ENCODE measurements around the gene TTC9C. TPM values are rescaled to one million over a fixed set of nuclear protein-coding genes. Genes with fewer than 3 reads are reported as not detected.
"Not testable (repeated sequence)": the region's sequence is repeated elsewhere in the genome, so short reads cannot be mapped to it uniquely, and the experiment has no call there.

TTC9C gene
- total RNA-seq, 6 experiments from 2014 or later, result 8.5 to 13.3 (median 10.6) TPM

DNA sequence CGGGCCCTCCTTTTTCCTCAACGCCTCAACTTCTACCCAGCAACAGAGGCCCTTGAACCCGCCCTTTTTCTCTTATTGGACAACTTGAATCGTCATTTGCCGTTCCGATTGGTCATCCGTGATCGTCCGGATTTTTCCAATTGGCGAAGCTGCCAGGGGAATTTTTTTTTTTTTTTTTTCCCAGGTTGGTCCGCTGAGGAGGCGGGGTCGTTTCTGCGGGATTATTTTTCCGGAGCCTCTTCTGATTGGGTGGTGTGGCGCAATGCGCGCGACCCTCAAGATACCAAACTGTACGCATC lies 465 bp upstream of the TTC9C start:
- peak; percentile 71 to 88 (median 80) for DNase-seq
- H3K4me1 ChIP-seq, result peaks cover 0 to 31% (median 14%) of the 10 kb centered on the region in 4 donors
- no peak for TF ChIP-seq POLR2A (IDR thresholded peaks at IDR 0.05)
- TF ChIP-seq, protein P1, sequence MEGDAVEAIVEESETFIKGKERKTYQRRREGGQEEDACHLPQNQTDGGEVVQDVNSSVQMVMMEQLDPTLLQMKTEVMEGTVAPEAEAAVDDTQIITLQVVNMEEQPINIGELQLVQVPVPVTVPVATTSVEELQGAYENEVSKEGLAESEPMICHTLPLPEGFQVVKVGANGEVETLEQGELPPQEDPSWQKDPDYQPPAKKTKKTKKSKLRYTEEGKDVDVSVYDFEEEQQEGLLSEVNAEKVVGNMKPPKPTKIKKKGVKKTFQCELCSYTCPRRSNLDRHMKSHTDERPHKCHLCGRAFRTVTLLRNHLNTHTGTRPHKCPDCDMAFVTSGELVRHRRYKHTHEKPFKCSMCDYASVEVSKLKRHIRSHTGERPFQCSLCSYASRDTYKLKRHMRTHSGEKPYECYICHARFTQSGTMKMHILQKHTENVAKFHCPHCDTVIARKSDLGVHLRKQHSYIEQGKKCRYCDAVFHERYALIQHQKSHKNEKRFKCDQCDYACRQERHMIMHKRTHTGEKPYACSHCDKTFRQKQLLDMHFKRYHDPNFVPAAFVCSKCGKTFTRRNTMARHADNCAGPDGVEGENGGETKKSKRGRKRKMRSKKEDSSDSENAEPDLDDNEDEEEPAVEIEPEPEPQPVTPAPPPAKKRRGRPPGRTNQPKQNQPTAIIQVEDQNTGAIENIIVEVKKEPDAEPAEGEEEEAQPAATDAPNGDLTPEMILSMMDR (IDR thresholded peaks at IDR 0.05), result no peak
- no peaks in the 10 kb centered on the region for H3K27me3 ChIP-seq
- ATAC-seq, result peak; percentile 74 to 82 (median 77)
- intact Hi-C loops (cut with DNase I), result no loop called here
- H3K9me3 ChIP-seq, result no peaks in the 10 kb centered on the region
- peak overlapping the region; percentile 79 to 90 (median 88) for H3K27ac ChIP-seq
- H3K36me3 ChIP-seq, result peaks cover 2 to 22% (median 7%) of the 10 kb centered on the region in 4 donors
- H3K4me3 ChIP-seq, result peak overlapping the region; percentile 83 to 93 (median 84)
- 1% methylated on average over 20 of the region's 20 CpGs for WGBS (ENCODE audit: insufficient coverage, low coverage, low lambda C conversion rate, missing lambda C conversion rate)

DNA sequence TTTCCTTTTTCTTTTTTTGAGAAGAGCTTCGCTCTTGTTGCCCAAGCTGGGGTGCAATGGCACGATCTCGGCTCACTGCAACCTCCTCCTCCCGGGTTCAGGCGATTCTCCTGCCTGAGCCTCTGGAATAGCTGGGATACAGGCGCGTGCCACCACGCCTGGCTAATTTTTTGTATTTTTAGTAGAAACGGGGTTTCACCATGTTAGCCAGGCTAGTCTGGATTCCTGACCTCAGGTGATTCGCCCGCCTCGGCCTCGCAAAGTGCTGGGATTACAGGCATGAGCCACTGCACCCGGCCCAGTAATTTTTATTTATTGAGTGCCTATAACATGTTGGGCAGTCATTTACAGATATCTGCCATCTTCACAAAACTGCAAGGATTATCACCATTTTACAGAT lies 1.8 kb downstream of the TTC9C start:
- H3K27ac ChIP-seq; ATAC-seq; H3K9me3 ChIP-seq; H3K27me3 ChIP-seq; H3K4me3 ChIP-seq; DNase-seq; intact Hi-C loops (cut with DNase I): not testable (repeated sequence)
- WGBS (ENCODE audit: insufficient coverage, low coverage, low lambda C conversion rate, missing lambda C conversion rate), result 88% methylated on average over 8 of the region's 14 CpGs
- peaks cover 0 to 20% (median 10%) of the 10 kb centered on the region in 4 donors for H3K4me1 ChIP-seq
- H3K36me3 ChIP-seq, result peaks cover 0 to 30% (median 7%) of the 10 kb centered on the region in 4 donors

DNA sequence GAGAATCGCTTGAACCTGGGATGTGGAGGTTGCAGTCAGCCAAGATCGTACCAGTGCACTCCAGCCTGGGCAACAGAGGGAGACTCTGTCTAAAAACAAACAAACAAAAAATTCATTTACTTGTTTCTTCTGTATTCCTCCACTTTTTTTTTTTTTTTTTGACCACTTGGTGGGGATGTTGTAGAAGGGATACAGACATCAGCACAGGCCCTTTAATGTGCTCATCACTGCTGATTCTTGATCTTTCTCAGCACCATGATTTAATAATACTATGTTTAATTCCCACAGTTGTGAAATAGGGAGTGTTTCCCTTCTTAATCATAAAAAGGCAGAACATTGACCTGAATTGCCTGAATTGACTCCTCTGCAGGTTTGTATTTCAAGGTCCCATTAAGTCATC lies 4.5 kb downstream of the TTC9C start:
- H3K36me3 ChIP-seq, result peaks cover 0 to 51% (median 15%) of the 10 kb centered on the region in 4 donors
- WGBS (ENCODE audit: insufficient coverage, low coverage, low lambda C conversion rate, missing lambda C conversion rate), result 65% methylated on average over 2 of the region's 2 CpGs
- no peak overlapping the region for H3K27ac ChIP-seq
- ATAC-seq (no peak), DNase-seq (no peak)
- H3K4me3 ChIP-seq, result no peak overlapping the region
- peaks cover 0 to 17% (median 9%) of the 10 kb centered on the region in 4 donors for H3K4me1 ChIP-seq
- H3K27me3 ChIP-seq, result no peaks in the 10 kb centered on the region
- intact Hi-C loops (cut with DNase I), result no loop called here
- H3K9me3 ChIP-seq, result no peaks in the 10 kb centered on the region
- TF ChIP-seq POLR2A (IDR thresholded peaks at IDR 0.05), result no peak
- TF ChIP-seq, protein P1 (IDR thresholded peaks at IDR 0.05), result peak in 2 of 4 donors; percentile 14 to 17

DNA sequence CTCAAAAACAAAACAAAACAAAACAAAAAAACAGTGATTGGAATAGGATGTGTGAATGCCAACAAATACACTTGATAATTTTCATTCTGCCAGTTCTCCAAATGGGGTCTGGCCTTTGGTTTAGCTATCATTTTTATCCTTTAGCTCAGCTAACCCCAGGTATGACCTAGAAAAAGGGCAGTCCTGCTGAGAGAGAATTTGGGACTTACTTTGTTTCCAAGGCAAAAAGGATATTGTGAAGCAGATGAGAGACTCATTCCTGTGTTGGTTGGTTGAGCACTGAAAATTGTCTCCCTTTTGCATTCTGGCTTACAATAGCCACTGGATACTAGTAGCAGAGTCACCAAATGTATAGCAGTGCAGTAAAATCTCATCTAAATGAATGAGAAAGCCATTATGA lies 8.9 kb downstream of the TTC9C start:
- ATAC-seq (no peak), DNase-seq (no peak)
- Histone ChIP-seq H3K4me1 (no peaks in the 10 kb centered on the region), H3K4me3 (no peak overlapping the region), H3K27ac (no peak overlapping the region), H3K27me3 (no peaks in the 10 kb centered on the region), H3K9me3 (no peaks in the 10 kb centered on the region), H3K36me3 (peaks cover 0 to 68% (median 25%) of the 10 kb centered on the region in 4 donors)
- intact Hi-C loops (cut with DNase I), result no loop called here
- TF ChIP-seq, protein P1 (IDR thresholded peaks at IDR 0.05), result no peak
- TF ChIP-seq POLR2A (IDR thresholded peaks at IDR 0.05), result no peak

DNA sequence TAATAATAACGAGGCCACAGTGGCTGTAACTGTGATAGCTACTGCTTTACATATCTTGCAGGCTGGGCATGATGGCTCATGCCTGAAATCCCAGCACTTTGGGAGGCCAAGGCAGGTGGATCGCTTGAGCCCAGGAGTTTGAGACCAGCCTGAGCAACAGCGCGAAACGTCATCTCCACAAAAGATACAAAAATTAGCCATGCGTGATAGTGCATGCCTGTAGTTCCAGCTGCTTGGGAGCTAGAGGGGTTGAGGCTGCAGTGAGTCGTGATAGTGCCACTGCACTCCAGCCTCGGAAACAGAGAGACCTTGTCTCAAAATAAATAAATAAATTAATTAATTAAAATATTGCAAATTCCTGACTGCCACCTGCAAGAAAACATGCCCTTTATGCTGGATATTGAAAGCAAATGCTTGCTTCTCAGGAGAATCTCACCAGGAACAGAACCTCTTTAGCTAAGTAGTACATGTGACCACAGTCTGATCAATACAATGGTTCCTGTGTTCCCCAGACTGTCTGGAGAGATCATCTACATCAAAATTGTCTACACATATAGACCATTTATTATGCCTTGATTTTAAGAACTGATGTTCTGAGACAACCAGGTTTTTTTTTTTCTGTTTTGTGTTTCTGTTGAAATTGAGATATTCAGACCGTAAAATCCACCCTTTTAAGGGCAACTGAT lies 19.3 kb downstream of the TTC9C start:
- ATAC-seq, result no peak
- H3K4me1 ChIP-seq, result no peaks in the 10 kb centered on the region
- no peaks in the 10 kb centered on the region for H3K9me3 ChIP-seq
- H3K27ac ChIP-seq, result no peak overlapping the region
- intact Hi-C loops (cut with DNase I), result no loop called here
- TF ChIP-seq, protein P1 (IDR thresholded peaks at IDR 0.05), result no peak
- no peak for TF ChIP-seq POLR2A (IDR thresholded peaks at IDR 0.05)
- no peak for DNase-seq
- 89% methylated on average over 9 of the region's 9 CpGs for WGBS (ENCODE audit: insufficient coverage, low coverage, low lambda C conversion rate, missing lambda C conversion rate)
- peaks cover 0 to 6% (median 0%) of the 10 kb centered on the region in 4 donors for H3K36me3 ChIP-seq
- H3K27me3 ChIP-seq, result no peaks in the 10 kb centered on the region
- H3K4me3 ChIP-seq, result no peak overlapping the region

DNA sequence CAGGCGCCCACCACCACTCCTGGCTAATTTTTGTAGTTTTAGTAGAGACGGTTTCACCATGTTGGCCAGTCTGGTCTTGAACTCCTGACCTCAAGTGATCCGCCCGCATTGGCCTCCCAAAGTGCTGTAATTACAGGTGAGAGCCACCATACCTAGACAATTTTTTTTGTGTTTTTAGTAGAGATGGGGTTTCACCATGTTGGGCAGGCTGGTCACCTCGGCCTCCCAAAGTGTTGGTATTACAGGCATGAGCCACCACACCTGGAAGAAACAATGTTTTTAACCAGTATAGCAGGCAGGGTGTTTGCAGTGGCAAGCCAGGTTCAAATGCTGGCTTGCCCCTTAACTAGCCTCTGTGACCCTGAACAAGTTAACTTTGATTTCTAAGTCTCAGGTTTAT lies 21.6 kb downstream of the TTC9C start:
- DNase-seq; H3K4me3 ChIP-seq; H3K36me3 ChIP-seq; intact Hi-C loops (cut with DNase I); H3K27me3 ChIP-seq; H3K27ac ChIP-seq; H3K9me3 ChIP-seq; ATAC-seq: not testable (repeated sequence)
- 97% methylated on average over 4 of the region's 5 CpGs for WGBS (ENCODE audit: insufficient coverage, low coverage, low lambda C conversion rate, missing lambda C conversion rate)
- H3K4me1 ChIP-seq, result peaks cover 0 to 11% (median 0%) of the 10 kb centered on the region in 4 donors
